Measurements from ENCODE around the gene PLCL1.

PLCL1 gene

DNA sequence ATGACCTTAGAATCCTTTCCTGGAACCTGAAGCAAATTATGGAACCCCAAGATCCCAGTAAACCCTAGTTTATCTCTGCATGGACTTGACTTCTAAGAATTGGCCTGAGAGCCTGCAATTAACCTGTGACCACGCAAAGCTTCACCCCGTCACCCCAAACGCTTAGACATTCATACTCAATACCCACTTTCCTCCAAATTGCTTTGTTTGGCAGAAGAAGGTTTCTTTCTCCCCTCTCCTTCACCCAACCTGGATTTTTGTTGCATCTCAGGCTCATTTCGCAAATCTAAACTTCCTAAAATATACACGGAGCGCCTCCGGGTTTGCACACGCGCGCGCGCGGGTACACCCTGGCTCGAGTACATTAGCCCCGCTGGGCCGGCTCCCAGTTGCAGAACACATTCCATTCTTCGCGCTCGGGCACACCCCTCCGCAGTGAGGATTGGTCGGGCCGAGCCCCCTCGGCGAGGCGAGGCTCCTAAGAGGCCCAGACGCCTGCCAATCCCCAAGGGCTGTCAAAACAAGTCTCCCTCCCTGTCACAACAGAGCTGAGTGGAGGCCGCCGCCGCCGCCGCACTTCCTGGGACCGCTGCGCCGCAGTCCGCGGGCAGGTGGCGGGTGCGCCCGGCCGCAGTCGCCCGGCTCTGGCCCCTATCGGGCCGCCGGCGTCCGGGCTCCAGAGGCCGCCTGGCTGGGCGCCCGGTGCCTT, at the start of gene PLCL1:
Gene PLCL1, plus strand, starts transcription at position 545 of the 709 bp plus-strand sequence.
- DNase-seq, result peak; percentile 91

DNA sequence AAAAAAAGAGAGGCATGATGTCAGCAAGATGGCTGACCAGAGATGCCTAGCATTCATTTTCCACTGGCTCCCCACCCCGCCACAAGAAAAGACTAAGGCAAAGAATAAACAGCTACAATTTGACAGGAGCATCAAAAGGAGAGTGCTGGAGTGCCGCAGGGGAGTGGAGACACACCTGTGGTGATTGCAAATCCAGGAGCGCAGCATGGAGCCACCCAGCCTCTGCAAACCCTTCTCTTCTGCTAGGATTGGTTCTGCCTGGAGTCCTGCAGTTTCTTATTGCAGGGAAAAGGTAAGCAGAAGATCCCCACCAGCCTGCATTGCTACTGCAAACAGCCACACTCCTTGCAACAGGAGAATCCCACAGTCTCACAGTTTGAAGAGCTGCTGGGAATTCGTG, 45.4 kb upstream of the PLCL1 start:
- DNase-seq, result no peak

DNA sequence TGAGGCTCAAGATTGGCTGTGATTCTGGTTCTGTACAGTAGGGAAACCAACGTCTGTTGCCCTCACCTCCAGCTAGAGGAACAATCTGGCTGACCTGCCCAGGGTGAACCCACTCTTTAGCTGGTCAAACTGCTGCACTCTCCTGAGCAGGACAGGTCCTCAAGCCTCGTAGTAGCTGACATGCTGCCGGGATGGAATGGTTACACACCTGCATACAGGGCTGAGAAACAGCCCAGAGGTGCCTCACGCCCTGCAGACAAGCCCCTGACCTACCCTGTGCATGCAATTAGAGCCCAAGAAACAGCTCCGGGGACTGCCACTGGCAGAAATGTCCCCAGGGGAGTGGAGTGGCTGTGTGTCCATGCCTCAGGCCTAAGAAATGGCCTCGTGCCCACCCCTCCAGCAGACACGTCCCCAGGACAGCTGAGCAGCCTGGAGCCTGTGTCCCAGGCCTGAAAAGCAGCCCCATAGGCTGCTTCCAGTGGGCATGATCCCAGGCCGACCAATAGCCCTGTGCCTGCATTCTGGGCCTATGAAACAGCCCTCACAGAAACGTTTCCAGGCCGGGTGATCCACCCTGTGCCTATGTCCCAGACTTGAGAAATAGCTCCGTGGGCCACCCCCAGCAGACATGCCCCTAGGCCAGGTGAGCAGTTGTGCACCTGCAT, 44.6 kb upstream of the PLCL1 start:
- no peak for DNase-seq

DNA sequence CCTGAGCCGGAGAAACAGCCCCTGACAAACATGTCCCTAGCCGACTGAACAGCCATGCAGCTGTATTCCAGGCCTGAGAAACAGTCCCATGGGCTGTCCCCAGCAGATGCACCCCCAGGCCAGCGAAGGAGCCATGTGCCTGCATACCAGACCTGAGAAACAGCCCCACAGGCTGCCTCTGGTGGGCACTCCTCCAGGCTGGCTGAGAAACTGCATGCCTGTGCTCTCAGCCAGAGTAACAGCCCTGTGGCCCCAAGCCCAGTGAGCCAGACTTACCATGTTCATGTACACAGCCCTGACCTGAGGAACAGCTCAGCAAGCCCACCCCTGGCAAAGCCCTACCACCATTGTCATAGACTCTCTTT, 44.1 kb upstream of the PLCL1 start:
- DNase-seq, result no peak

DNA sequence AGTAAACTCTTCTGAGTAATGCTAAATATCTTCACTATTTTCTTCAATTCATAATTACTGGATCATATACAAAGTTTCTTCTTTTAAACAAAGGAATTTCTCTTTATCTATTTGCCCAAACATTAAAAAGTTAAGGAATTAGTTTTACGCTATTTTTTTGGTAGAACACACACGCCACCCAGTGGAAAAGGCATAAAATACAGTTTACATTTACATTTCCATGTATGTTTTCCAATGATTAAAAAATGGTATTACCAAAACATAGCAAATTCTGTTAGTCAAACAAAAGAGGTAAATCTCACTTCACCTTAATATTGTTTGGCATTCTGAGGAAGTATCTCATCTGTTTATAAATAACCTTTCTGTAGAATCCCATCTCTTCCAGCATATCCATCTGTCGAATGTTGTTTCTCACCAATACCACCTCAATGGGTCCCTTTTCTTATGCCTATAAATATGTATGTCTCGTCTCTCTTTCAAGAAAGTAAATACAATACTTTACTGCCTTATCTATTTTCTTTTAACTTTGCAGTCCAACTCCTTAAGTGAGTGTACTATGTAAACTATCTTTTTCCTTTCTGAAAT, 26.5 kb upstream of the PLCL1 start:
- DNase-seq, result peak; percentile 33

DNA sequence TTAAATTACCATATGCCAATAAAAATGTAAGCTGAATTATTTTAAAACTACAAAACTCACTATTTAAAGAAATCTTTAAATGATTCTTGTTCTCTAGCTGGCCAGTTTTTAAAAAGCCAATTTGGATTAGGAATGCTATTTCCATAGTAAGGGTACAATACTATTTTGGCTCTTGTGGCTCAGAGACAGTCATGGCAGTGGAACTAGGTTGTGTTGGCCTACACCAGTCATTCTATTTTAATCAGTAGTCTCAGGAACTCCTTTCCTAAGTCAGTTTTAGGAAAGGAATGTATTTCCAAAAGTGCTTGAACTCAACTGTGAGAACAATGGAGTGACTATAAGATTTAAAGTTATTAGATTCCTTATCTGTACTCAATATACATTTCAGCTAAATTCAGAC, 25.1 kb upstream of the PLCL1 start:
- DNase-seq, result no peak

DNA sequence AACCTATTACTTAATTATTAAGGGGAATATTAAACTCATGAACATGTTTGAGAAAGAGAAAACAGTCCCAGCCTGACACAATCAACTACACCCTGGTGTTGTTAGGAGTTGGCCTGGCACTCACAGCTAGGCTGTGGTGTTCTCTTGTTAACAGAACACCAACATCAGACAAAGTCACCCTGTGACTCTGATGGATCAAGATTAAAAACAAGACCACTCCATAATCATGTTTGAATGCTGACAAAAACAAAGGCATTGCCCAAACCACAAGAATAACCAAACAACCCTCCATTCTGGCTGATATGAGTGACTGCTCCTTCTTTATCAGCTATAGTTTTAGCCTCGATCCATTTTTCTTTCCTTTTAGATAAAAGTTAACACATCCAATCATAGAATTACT, 22.3 kb upstream of the PLCL1 start:
- no peak for DNase-seq

DNA sequence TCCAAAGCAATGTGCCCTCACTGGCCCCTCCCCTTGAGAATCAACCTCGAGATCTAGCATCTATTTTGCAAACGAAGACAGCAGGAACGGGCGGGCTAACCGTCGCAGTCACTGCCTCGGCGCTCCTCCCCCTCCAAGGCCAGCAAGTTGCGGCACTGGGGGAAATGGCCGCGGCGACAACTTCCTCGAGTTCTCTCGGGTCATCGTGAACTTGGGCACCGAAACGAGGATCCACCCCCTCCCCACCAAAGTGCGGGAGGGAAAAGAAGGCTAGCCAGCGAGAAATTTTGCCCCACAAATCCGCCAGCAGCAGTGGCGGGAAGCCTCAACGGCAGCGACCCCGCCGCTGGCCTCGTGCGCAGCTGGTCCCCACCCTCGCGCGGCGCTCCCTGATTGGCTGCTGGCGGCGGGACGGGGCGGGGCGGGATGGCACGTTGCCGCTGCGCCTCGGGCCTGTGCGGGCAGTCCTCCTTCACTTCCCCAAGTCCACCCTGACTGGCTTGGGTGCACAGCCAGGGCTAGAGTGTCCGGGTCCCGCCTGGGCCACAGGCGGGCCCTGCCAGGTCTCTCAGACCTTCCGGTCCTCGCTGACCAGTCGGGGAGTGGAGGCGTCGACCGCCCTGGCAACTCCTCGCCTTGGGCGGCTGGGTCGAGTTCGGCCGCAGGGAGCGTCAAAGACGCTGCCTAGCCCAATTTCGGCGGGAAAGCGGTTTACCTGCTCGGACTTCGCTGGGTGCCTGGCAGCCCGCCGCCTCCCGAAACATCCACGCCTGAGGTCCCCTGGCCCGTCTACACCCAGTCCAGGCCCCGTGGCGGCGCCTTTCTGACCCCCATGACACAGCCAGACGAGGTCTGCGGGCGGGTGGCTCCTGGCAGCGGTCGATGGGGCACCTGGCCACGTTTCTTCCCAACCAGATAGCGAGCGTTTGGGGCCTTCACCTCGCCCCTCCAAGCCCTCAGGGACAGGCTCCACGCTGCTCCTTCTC, 19.1 kb upstream of the PLCL1 start, which contains the start of gene BOLL:
Gene BOLL, minus strand, starts transcription at position 364 of the 986 bp plus-strand sequence. CDS start 3,469 bp downstream, outside the sequence.
- no peak for DNase-seq

DNA sequence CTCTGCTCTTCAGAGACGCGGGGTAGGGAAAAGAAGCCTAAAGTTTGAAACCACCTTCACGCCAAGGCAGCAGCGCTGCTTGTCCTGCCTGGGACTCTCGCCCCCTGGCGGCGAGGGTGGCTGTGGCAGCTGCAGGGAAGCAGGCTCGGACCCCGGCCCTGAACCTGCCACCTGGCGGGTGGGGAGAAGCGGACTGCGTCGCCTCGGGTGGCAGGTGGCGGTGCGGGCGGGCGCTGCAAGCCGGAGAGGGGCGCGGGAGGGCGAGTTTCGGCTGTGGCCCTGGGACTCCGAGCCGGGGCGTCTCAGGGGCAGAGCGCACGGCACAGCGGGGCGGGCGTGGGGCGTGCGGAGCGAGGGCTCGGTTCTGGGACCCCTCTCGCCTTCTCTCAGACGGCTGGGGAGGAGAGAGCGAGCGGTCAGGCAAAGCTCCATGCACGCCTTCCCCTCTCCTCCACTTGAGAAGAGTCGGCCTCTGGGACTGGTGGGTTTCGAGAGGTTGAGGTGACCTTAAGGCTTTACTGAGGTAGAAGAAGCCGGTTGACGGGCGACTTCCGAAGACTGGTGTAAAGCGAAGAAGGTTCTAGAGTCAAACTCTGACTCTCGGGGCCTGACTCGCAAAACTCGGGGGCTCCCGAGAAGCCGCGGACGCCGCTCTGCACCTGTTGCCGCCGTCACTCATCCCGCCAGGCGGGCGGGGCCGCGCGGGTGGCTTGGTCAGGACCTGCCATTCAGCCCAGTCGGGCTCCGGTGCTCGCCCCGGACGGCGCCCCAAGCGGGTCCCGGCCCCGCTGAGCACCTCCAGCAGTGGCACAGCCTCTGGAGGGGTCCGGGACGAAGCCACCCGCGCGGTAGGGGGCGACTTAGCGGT, 18.1 kb upstream of the PLCL1 start:
- DNase-seq, result peak; percentile 13

DNA sequence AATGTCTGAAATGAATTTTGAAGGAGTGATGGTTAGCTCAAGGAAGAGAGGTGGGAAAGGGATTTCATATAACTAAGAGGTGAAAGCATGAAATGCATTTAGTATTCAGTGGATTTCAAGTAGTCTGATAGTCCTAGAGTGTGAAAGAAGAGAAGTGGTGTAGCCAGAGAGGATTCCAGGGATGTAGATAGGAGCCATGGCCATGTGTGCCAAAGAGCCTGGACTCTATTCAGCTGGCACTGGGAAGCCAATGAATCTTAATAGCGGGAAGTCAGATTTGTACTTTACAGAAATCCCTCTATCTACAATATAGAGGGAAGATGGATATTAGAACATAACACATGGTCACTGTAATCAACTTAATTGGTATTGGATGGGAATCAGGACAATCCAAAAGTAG, 10.9 kb upstream of the PLCL1 start:
- no peak for DNase-seq

DNA sequence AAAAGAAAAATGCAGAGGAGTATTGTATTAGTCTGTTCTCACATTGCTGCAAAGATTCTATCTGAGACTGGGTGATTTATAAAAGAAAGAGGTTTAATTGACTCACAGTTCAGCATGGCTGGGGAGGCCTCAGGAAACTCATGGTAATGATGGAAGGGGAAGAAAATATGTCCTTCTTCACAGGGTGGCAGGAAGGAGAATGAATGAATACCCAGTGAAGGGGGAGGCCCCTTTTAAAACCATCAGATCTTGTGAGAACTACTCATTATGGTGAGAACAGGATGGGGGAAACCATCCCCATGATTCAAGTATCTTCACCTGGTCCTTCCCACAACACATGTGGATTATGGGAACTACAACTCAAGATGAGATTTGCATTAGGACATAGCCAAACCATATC, 9.1 kb upstream of the PLCL1 start:
- no peak for DNase-seq

DNA sequence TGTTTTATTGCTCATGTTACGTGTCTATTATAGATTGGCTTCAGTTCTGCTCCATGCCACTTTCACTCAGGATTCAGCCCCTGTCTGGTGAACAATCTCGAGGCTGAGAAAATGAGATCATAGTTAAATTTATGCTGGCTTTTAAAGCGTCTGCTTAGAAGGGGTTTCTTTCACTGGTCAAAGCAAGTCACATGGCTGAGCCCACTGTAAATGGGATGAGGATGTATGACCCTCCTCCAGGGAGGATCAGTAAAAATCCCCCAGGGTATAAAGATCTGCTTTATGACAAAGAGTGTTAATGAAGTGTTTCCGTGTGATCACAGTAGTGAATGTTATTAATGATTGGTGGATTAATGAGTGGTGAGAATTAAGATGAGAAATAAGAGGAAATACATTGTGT, 6.2 kb upstream of the PLCL1 start:
- DNase-seq, result no peak

DNA sequence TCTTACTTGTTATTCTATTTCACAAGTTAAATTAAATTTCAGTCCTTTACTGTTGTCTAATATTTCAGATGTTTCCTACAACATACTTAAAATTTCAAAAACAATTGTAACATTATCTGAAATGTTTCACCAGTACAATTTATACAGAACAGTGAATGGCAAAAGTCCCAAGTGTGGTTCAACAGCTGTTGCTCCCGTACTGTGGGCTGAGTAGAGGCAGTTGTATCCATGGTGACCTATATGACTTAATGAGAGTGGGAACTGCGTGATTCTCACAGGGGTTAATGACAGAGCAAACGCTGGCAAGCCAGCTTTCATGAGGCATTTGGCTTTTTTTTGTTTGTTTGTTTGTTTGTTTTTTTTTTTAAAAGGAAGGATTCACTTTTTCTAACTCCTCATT, 5.3 kb upstream of the PLCL1 start:
- no peak for DNase-seq

DNA sequence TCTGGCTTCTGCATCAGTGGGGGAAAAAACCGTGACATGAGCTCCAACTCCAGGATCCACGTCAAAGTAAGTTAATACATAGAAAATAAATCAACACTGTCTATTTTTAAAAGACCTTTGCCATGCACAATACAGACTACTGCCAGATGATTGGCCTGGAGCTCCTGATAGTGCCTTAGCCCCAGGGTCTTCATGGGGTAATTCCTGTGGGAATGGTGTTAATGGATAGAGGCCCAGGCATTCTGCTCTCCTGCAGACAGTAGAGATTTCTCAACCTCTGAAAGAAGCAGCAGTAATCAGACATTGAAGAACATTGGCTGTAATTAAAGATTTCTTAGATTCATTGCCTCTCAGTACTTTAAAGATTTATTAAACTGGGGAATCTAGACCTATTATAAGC, 4.3 kb upstream of the PLCL1 start:
- DNase-seq, result no peak

DNA sequence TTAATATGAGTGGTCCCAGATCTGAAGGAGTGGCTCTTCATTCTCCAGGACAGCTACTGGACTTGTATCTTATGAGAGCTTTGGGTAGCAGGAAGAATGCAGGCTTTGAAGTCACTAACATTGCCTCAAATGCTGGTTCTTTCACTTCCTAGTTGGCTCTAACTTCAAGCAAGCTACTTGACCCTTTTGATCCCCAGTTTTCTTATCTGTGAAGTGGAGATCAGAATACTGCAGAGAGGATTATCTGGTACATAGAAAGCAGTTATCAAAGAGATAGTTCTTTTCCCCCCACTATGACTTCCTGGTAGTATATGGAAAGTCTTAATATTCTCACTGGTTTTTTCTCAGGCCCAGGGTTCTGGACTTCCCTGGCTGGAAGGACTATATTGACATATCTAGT, 3.4 kb upstream of the PLCL1 start:
- DNase-seq, result no peak

DNA sequence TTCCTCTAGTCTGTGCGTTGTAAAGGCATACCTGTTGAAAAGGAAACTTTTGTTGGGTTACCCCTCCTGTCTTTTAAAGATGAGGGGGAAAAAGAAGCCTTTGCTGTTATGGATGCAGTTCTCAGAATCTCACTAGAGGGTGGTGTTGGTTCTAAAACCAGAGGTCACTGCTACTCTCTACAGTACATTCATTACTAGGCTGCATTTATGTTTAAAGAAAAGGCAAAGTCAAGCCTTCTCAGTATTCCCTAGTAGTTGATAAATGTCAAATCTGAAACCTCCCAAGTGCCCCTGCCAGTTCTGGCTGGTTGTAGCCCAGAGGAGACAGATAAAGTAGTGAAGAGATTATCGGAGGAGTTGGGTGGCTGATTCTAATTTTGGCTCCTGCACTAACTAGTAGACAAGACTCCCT, 1.4 kb upstream of the PLCL1 start:
- peak; percentile 47 for DNase-seq

DNA sequence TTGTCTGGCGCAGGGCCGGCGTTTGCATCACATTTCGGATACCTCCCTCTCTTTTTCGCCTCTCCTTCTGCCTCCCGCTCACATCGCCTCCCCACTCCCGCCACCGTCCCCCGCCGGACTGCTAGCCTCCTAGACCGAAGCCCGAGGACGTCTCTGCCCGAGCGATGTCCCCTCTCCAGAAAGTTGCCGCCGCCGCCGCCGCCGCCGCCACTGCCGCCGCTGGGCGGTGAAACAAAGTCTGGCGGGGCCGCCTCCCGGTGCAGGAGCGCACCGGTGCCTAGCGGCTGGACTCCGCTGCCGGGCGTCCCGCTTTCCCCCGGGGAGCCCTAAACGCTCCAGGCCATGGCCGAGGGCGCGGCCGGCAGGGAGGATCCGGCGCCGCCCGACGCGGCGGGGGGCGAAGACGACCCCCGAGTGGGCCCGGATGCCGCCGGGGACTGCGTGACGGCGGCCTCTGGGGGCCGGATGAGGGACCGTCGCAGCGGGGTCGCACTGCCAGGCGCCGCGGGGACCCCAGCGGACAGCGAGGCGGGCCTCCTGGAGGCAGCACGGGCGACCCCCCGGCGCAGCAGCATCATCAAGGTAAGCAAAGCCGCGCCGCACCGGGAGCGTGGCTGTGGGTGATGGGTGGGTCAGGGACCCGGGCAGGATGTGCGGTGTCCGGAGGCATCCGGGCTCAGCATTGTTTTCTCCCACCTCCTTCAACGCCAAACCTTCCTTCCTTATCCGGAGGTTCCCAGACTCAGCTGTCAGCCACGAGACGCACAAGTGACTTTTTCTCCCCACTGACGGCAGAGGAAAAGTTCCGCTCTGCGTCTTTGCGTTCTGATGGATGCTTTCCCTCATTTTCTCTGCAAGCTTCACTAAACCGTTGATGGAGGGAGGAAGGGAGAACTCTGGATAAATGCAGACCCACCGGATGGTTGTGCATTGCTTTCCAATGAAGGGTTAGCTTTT, 643 bp downstream of the PLCL1 start:
- peak; percentile 14 for DNase-seq

DNA sequence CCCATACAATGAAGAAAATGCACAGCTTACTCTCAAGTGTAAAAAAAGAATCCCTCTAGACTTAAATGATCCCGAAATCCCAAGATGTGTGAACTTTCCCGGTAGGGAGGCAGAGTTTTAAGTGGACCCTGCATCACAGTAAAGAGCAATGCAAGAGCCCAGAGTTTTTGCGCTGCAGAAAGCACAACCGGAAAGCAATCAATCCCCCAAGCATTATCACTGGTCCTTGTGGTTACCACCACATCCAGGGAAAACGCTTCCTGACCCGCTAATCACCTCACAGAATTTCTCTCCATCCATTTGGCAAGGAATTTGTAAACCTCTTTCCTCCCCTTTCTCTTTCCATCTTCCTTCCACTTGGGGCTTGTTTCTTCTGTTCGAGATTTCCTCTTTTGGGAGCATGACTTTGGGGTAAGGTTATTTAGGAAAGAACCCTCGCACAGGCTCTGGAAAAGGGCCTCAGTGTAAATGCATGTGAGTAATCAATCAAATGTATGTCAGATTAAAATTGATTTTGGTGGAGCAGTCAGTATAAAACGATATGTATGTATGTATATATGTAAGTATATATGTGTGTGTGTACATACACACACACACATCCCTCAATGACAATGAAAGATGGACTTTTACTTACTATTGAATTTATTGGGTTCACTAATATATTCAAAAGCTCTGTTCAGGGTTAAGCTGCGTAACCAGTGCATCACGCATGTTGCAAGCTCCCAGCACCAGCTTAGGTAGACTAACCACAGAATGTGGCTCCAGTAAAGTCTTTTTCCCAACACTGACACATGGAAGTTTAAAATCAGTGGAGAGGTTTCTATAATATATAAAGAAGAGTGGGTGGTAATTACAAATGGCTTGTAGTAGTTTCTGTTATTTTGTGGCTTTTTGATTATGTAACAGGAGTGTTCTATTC, 1.6 kb downstream of the PLCL1 start:
- no peak for DNase-seq

DNA sequence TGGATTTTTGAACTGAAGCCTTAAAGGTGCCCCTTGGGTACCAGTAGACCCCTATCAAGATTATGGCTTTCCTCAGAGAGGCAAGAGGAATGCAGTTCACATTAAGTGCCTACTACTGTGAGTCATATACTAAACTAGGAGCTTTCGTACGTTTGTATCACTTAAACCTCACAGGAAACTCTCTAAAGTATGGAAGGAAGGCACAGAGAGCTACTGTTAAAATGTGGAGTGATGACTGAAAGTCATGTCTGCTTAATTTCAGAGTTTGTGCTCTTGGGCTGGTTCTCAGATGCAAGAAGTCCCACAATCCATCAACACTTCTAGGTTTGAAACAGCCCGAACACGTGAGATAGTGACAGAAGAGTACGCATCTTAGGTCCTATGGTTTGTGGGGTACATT, 4.7 kb downstream of the PLCL1 start:
- DNase-seq, result no peak

DNA sequence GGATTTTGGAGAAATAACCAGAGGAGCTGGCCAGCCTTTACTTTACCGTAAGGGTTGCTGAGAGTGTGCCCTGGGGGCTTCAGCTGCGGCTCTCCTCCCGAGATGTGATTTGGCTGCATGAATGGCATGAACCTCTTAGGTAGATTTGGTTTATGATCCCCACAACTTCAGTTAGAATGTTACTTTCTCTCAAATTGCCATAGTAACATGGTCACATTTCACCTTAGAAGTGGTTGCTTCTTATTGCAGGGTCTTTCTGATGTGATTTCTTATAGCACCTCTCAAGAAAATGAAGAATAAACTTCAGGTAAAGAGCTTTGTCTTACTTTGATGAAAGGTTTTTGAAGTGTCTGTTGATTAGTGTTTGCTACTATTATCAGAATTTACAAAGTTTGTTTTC, 5.6 kb downstream of the PLCL1 start:
- DNase-seq, result no peak
